NCI-H774 (cell line): ENCODE results near the gene CASP8.

Experiments used
- DNase-seq: peaks from one replicate; lab custom pipeline; 2025; lab: John Stamatoyannopoulos, UW

The CASP8 gene

GRCh38 chr2:201242571-201243277 lies 17.6 kb upstream of the CASP8 start:
- DNase-seq = no peak

- DNase-seq = no peak
Observed at GRCh38 chr2:201244829-201245228, 15.5 kb upstream of the CASP8 start.

DNA sequence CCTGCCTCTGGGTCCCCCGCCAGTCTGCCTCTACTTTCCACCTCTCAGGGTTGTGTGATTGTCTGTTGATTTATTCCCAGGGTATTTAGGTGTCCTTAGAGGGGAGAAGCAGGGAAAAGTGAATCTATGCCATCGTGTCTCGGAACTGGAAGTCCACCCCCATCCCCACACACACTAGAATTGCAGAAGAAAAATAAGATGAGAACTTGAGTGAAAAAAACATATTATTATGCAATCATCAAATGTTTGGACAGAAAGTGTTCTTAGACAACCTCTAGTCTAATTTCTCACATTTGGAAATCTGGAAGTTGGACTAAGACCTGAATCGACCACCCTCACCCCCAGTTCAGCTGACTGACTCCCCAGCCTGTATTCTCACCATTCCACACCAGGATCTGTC lies 14.1 kb upstream of the CASP8 start:
- no peak for DNase-seq

GRCh38 chr2:201248288-201248844 lies 12.0 kb upstream of the CASP8 start:
- DNase-seq = no peak

DNA sequence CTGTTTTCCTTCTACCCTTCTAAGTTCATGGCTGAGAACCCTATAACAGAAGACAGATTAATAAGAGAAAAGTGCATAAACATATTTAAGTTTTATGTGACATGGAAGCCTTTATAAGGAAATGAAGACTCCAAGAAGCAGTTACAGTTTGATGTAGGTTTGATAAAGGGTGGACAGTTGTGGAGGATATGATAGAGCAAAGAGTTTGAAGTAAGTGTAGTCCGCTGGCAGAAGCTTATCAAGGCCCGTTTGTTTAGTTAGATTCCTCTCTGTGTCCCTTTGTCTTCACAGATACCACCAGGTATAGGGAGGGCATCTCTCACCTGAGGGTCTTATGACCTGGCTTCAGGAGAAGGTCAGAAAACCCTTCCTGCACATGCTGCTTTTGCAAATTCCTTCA lies 10.4 kb upstream of the CASP8 start:
- DNase-seq = no peak

DNA sequence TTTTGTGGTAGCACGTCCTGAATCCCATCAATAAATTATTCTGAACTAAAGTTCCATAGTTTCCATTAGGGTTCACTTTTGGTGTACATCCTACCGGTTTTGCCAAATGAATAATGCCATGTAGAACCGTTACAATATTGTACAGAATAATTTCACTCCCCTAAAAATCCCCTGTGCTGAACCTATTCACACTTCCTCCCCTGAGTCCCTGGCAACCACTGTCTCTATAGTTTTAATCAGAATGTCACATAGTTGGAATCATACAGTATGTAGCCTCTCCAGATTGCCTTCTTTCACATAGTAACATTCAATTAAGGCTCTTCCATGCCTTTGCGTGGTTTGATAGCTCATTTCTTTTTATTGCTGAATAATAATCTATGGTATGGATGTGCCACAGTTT lies 9.6 kb upstream of the CASP8 start:
- no peak for DNase-seq

DNA sequence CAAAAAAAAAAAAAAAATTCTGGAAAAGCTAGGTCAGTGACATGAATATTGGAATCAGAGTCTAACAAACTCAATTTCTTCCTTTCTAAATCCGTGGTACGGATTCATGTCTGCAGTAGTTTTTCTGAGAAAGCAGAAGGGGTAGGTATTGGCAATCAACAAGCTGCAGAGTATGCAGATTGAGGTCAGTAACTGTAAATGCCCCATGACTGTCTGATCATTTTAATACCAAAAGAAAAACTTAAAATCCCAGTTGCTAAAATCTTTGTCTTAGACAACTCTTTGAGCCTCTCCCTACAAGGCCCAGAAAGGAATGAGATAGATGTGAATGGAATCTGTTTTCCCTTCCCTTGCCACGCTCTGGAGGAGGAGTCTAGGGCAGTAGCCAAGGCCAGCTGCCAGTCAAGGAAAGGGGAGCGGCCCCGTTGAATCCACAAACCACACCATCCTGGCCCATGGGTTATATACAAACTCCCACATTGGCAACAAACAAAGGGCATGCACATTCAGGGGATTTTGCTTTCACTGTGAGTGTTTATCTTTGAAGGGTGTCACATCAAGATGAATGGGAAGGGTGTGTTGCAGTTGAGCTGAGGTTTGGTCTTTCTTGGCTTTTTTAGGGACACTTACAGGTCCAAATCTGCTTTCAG lies 6.1 kb upstream of the CASP8 start:
- DNase-seq = no peak

DNA sequence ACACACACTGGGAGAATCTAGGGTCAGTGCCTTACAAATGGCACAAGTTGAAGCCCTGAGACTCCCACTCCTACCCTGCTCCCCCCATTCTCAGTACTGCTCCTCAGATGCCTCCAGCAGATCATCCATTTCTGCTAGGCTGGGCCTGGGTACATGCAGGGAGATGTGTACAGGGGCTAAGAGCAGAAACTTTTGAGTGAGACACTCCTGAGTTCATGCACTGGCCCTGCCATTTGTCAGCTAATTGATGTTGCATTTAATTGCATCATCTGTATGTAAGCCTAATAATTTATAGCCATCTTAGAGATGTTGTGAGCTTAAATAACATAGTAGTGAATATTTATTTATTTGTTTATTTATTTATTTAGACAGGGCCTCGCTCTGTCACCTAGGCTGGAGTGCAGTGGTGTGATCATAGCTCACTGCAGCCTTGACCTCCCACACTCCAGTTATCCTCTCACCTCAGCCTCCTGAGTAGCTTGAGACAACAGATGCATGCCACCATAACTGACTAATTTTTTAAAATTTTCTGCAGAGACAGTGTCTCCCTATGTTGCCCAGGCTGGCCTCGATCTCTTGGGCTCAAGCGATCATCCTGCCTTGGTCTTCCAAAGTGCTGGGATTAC lies 4.8 kb upstream of the CASP8 start:
- DNase-seq = no peak

DNA sequence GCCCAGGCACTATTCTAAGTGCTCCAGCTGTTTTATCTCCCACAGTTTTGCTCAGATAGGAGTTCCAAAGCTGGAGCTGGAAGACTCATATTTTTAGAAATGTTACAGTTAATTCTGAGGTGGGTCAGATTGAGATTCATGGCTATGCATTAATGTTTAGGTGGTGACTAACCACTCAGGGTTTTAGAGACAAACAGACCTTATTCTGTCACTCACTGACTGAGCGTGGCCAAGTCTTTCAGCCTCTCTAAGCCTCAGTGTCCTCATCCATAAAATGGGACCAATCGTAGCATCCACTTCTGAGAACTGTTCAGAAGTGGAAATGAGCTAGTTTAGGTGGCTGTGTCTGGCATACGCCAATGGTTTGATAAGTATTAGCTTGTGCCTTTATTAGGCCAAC lies 4.3 kb upstream of the CASP8 start:
- DNase-seq = no peak

DNA sequence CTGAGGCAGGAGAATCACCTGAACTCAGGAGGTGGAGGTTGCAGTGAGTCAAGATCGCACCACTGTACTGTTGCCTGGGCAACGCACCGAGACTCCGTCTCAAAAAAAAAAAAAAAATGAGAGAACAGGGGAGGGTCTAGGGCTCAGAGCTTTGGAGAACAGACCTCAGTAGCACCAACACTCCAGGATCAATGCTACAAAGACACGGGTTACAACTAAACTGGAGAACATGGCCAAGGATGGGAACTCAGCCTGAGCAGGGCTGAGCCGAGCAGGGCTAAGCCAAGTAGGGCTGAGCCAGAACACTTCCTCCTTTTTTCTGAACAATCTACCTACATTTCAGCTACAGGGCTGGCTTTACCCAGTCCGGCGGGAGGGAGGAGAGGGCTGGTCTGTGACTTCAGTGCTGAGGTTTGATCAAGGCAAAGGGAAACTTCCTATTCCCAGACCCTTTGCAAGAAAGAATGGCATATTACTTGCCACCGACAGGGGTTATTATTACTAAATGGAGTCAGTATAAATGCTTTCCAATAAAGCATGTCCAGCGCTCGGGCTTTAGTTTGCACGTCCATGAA lies 2.9 kb upstream of the CASP8 start:
- DNase-seq = no peak

DNA sequence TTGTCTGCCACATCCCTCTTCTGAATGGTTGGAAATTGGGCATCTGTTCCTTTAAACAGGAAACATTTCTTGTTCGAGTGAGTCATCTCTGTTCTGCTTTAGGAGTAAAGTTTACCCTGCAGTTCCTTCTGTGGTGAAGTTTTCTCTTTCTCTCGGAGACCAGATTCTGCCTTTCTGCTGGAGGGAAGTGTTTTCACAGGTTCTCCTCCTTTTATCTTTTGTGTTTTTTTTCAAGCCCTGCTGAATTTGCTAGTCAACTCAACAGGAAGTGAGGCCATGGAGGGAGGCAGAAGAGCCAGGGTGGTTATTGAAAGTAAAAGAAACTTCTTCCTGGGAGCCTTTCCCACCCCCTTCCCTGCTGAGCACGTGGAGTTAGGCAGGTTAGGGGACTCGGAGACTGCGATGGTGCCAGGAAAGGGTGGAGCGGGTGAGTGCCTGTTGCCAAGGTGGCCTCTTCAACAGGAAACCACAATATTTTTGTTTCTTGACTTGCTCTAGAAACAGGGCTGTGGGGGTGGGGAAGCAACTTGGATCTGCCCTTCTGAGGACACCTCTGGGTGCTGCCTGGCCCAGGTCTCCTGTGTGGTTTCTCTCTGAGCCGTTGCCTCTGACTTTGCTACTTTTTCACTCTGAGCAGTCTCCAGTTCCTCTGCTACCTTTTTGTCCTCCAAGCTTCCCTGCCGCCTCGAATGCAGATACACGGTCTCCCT lies 2.2 kb upstream of the CASP8 start:
- DNase-seq = peak; percentile 27

DNA sequence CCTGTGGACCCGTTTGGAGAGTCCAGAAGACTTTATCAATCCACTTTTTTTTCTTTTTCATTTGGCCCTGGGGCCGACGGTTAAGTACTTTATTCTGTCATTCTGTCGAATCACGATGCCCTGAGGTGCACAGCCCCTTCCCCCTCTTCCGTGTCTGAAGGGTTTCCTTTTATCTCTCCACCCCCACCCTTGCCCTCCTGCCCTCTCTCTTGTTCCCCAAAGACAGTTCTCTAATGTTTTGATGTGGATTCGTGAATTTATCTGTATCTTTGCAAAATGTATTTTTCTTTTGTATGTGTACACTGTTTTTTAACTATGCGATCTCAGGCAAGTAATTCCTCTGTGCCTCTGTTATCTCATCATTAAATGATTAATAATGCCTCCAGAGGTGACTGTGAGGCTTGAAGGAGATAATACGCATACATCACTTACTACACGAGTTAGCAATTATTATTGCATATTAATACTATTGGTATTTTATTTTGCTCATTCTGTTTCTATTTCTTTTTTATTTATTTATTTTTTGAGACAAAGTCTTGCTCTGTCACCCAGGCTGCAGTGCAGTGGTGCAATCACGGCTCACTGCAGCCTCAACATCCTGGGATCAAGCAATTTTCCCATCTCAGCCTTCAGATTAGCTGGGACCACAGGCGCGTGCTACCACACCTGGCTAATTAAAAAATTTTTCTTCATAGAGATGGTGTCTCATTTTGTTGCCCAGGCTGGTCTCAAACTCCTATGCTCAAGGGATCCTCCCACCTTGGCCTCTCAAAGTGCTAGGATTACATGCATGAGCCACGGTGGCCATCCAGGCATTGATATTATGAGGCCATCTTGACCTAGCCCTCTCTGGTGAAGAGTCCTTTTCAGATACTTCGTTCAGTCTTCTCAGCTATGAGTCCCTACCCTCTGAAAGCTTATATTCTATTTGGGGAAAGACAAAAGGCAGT lies 1.4 kb upstream of the CASP8 start:
- DNase-seq = no peak

DNA sequence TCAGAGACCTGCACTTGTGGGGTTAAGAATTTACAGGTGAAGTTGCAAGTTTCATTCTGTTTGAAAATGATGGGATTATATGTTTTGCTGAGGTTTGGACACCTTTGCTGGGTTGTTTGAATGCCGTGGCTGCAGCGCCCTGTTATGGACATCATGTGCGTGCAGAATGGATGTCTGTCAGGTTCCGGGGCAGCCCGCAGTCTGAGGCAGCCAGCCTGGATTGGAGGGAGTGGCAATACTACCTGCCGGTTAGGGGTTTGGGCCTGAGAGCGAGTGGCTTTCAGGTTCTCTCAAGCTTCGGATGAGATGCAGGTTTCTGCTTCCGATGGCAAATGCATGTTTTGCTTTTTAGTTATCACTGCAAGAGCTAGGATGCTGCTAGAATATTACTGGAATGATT lies 1.1 kb downstream of the CASP8 start:
- DNase-seq = no peak

- DNase-seq = no peak
Observed at GRCh38 chr2:201261906-201262305, 1.6 kb downstream of the CASP8 start.

GRCh38 chr2:201262718-201263117 lies 2.4 kb downstream of the CASP8 start:
- no peak for DNase-seq

GRCh38 chr2:201263779-201264178 lies 3.4 kb downstream of the CASP8 start:
- DNase-seq = no peak

DNA sequence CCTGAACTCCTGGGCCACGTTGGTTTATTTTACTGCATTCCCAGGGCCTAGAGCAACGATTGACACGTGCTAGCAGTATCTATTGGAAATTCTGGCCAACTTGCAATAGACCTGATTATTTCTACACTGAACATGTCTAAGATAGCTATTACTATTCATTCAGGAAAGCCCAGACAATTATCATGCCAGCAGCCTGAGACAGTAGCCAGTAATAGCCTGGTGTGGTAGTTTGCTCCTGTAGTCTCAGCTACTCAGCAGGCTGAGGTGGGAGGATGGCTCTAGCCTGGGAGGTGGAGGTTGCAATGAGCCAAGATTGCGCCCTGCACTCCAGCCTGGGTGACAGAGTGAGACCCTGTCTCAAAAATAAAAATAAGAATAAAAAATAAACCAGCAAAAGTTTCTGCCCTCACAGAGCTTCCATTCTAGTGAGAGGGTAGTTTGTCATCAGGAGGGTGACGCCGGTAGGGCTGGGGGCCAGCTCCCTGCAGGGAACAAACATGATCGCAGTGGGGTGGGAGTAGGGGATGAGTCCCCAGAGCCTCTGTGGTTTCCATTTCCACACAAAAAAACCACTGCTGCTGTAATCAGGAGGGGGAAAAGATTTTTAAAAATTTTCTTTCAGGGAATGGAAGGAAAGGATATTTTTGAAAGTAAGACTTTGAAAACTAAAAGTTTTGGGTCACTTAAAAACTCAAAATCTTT lies 4.3 kb downstream of the CASP8 start:
- no peak for DNase-seq

- DNase-seq = no peak
Observed at GRCh38 chr2:201266629-201267028, 6.3 kb downstream of the CASP8 start.

DNA sequence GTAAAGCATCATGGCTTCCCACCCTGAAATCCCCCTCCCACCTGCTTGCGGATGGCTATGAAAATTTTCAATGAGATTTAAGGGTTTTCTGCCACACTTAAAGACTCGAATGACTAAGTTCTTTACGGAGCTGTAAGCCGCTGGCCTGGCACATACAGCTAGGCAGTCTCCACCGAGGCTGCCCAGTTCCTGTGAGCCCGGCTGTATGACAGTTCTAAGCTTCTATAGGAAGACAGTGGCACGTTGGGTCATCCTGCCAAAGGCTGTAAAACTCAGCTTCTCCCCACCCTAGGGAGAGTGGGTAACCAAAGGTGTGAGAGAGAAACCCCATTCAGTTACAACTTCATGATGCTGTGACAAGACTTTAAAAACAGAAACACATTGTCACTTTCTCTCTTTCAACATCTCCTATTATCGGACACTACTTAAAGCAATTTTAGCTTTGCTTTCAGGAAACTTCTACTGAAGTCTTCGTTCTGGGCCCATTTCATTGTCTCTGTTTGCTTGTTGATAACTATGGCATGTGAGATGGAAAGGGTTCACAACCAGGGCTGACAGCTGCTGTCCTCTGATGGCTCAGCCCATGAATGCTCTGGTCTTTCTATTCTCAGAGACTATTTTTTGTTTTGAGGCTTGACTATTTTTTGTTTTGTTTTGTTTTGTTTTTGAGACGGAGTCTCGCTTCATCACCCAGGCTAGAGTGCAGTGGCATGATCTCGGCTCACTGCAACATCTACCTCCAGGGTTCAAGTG lies 7.1 kb downstream of the CASP8 start:
- DNase-seq = no peak

GRCh38 chr2:201269764-201270163 lies 9.4 kb downstream of the CASP8 start:
- DNase-seq = peak; percentile 31
